ENCODE data around the gene PER2. TPM values are rescaled to one million over a fixed set of nuclear protein-coding genes. Genes with fewer than 3 reads are reported as not detected.

PER2 gene
- total and polyA plus RNA-seq, 2 donors (not counting 3 experiments of a cell fraction or from before 2014, with no cell fraction given), result 0.86 to 3.8 TPM

DNA sequence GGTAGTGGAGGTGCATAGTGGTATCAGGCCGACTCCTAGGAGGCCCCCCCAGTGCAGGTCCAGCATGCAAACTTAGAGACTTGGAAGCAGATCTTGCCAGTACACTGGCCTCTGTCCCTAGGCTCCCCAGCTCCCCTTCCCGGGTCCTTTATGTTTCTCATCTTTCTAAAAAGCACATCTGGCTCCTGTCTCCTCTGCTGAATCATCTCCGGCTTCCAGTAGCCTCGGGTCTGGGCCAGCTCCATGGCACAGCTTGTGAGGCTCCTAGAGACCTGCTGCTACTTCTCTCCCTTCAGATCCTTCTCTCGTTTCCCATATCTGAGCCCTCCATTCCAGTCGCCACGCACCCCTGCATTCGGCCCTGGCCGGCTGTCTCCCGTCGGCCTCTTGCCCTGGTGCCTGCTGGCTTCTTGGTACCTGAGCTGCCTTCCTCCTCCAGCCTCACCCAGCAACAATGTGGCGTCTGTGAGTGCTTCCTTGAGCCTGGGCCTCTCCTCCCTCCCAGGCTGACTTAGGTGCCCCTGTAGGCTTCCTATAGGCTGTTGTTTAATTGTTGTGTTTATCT is 38.5 kb upstream of the PER2 start:
- dilution Hi-C loops (cut with MboI; ENCODE audit: extremely low pct_ligation_motif_present, low sequenced_read_pairs), result no loop called here
- H3K4me2 ChIP-seq (ENCODE audit: insufficient read depth, low read length), result no peak overlapping the region
- no peaks in the 10 kb centered on the region for H3K9me3 ChIP-seq (replicated peaks; ENCODE audit: control insufficient read depth, insufficient read depth, low read length)
- no peak overlapping the region for H2AFZ ChIP-seq (ENCODE audit: low read depth, low read length)
- ChIA-PET CTCF (no interaction called here), POLR2A (no interaction called here)
- FAIRE-seq, result no peak
- no peak overlapping the region for H3K27ac ChIP-seq (ENCODE audit: insufficient read depth, low read depth, low read length)
- no peaks in the 10 kb centered on the region for H4K20me1 ChIP-seq (replicated peaks; ENCODE audit: control insufficient read depth, extremely low read depth, insufficient read depth, low read length)
- H3K9ac ChIP-seq (replicated peaks; ENCODE audit: extremely low read depth, insufficient read depth, low read length), result no peak overlapping the region
- DNase-seq (ENCODE audit: low read depth, low spot score), result no peak
- no peaks in the 10 kb centered on the region for H3K27me3 ChIP-seq (ENCODE audit: control insufficient read depth in 2 of 2, insufficient read depth in 2 of 2, low read length in 2 of 2)
- TF ChIP-seq EZH2 (IDR thresholded peaks at IDR 0.05; ENCODE audit: borderline replicate concordance, low read depth, low read length, severe bottlenecking) (no peak), POLR2AphosphoS5 (IDR thresholded peaks at IDR 0.05; ENCODE audit: insufficient read depth, low read depth, low read length) (no peak), MYC (IDR thresholded peaks at IDR 0.05; ENCODE audit: low read depth, low read length) (no peak), FOS (IDR thresholded peaks at IDR 0.05; ENCODE audit: borderline replicate concordance, insufficient read depth, low read length) (no peak), GATA2 (IDR thresholded peaks at IDR 0.05; ENCODE audit: insufficient read depth, insufficient read length, low read depth, low read length) (no peak), POLR2A (IDR thresholded peaks at IDR 0.05; ENCODE audit: low read depth, low read length) (no peak), JUN (IDR thresholded peaks at IDR 0.05; ENCODE audit: borderline replicate concordance, insufficient read depth, insufficient read length, low read depth) (no peak)
- TF ChIP-seq, protein P1, sequence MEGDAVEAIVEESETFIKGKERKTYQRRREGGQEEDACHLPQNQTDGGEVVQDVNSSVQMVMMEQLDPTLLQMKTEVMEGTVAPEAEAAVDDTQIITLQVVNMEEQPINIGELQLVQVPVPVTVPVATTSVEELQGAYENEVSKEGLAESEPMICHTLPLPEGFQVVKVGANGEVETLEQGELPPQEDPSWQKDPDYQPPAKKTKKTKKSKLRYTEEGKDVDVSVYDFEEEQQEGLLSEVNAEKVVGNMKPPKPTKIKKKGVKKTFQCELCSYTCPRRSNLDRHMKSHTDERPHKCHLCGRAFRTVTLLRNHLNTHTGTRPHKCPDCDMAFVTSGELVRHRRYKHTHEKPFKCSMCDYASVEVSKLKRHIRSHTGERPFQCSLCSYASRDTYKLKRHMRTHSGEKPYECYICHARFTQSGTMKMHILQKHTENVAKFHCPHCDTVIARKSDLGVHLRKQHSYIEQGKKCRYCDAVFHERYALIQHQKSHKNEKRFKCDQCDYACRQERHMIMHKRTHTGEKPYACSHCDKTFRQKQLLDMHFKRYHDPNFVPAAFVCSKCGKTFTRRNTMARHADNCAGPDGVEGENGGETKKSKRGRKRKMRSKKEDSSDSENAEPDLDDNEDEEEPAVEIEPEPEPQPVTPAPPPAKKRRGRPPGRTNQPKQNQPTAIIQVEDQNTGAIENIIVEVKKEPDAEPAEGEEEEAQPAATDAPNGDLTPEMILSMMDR (IDR thresholded peaks at IDR 0.05; ENCODE audit: extremely low read depth in 1 of 2, insufficient read depth in 1 of 2, low read depth in 1 of 2, low read length in 2 of 2), result no peak
- TF ChIP-seq, protein P2, sequence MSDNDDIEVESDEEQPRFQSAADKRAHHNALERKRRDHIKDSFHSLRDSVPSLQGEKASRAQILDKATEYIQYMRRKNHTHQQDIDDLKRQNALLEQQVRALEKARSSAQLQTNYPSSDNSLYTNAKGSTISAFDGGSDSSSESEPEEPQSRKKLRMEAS (IDR thresholded peaks at IDR 0.05; ENCODE audit: insufficient read depth, insufficient read length), result no peak
- intact Hi-C loops (cut with micrococcal nuclease), result no loop called here
- no TSS peak for BruUV-seq (replicated peaks)
- peaks cover 0 to 7% of the 10 kb centered on the region in 2 experiments for H3K36me3 ChIP-seq (ENCODE audit: control insufficient read depth in 2 of 2, extremely low read depth in 1 of 2, insufficient read depth in 2 of 2, low read length in 2 of 2)
- H3K4me3 ChIP-seq (replicated peaks in 1 of 3; ENCODE audit: insufficient read depth in 1 of 3, low read depth in 1 of 3, low read length in 3 of 3), result no peak overlapping the region
- H3K9me1 ChIP-seq (replicated peaks; ENCODE audit: control insufficient read depth, extremely low read depth, insufficient read depth, low read length), result no peaks in the 10 kb centered on the region
- peaks cover 2% of the 10 kb centered on the region for H3K79me2 ChIP-seq (ENCODE audit: control insufficient read depth, insufficient read depth, low read length)
- H3K4me1 ChIP-seq (ENCODE audit: control insufficient read depth, extremely low read depth, insufficient read depth, low read length), result no peaks in the 10 kb centered on the region
